ENCODE measurements around the gene CTNNBL1.

Gene CTNNBL1

DNA sequence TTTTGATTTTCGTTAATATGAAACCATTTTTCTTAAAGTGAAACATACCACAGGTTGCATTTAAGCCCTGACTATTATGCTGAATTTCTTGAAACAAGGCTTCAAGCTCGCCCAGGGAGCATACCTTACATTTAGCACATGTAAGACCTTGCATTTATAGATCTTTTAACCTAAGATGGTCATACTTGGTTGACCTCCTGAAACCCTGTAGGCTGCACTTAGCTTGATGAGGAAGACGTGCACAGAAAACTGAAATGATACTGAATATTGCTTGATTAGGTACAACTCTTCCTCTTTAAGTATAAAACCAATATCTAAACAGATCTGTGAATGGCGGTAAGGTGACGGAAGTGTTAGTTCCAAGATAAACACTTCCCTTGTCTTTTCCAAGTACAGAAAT lies 82.2 kb downstream of the CTNNBL1 start:
- no peak for DNase-seq (ENCODE audit: low read depth in 2 of 2)

DNA sequence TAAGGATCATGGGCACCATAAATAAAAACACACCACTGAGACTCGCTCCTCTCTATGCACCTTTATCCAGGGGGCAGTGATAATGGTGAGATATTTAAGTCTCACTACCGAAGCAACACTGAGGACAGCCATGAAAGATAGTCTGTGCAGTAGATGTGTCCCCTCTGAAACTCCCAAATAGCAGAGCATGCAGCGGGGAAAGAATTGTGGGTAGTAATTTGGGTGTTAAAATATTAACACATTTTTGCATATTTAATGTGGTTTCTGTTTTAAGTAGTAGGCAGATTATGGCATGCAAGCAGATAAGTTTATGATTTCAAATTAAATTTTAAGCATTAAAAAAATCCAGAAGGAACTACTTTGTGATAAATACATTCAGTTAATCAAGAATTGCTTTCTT lies 82.7 kb downstream of the CTNNBL1 start:
- DNase-seq (ENCODE audit: low read depth in 2 of 2), result no peak

DNA sequence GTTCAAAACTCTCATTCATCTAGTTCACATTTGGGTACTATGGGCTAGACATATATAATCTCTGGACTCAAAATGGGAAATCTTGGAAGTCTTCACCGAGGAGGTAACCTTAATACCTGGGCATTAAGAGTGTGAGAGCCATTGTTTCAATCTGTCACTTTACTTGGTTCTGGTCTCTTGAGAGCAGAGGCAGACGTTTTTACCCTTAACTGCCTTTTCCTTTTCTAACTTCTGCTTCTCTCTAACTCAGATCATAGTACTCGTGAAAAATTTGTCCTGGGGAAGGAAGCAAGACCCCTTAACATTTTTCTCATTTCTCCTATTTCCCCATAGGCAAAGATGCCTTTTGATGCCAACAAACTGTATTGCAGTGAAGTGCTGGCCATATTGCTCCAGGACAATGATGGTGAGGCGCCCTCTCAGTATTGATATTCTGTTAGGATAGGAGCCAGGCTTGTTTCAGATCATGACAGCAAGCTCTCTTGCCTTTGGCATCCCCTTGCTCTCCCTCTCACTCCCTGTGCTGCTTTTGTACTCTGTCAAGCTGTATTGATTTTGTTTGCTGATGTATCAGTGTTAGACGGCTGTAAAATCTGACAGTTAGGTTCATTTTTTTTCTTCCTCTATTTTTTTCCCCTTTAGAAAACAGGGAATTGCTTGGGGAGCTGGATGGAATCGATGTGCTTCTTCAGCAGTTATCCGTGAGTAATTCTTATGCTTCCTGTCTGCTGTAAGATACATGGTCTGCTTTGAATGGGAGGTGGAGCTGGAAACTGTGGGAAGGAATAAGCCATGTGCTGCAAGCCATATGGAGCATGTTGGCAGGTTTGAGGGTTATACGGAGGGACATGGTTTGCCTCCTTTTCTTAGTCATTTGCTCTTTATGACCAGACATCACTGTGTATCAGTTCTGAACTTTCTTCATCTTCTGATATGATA lies 83.5 kb downstream of the CTNNBL1 start:
- no peak for DNase-seq (ENCODE audit: low read depth in 2 of 2)

DNA sequence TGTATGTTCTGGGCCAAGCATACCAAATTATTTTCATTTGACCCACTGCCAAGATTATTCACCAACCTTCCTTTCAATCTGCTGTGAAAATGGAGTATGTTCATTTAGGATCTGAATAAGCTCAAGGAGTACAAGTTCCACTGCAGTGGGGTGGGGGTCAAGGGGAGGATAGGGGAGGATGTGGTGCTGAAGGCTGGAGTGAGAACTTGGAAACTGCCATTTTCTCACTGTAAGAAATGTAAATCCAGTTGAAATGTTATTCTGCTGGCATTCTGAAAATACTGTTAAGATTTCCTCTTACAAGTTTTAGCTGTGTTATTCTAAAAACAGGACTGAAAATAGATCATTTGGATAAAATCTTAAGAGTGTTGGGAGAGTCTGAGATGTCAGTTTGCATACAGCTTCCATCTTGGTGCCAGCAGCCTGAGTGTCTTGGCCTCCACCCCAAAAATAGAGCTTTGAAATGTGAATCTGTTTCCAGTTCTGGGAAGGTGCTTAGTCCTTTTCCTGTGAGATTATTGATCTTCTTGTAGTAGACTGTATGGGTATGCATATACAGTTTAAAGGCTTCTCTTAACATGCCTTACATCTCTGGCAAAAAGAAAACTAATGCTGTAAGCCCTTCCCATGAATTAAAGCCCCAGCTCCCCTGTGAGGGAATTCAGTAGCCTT lies 84.3 kb downstream of the CTNNBL1 start:
- DNase-seq (ENCODE audit: low read depth in 2 of 2), result no peak

DNA sequence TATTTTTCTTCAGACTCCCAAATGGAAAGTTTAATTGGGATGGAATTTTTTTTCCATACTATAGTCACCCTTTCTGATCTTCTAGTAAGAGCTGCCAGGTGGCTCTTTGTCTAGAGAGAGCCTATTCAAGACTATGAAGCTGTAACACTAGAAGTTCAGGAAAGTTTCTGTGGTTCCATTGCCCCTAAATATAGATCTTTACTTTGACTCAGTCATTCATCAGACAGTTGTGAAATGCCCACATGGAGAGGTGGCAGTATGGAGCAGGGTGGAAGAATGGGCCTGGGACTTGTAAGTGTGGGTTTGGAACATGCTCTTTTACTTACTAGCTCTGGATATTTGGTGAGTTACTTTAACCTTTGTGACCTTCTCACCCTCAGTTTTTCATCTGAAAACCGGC lies 87.8 kb downstream of the CTNNBL1 start:
- no peak for DNase-seq (ENCODE audit: low read depth in 2 of 2)

DNA sequence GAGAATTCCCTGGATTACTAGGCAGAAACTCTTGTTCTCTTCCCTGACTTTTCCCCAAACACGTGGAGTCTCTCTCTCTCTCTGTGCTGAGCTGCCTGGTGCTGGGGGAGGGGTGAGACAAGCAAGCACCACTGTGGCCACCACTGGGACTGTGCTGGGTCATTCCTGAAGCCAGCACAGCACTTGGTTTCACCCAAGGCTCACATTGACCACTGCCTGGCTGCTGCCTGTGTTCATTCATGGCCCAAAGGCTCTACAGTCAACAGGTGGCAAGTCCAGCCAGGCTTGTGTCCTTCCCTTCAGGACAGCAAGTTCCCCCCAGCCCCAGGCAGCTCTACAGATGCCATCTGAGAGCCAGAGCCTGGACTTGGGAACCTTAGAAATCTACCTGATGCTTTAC lies 92.2 kb downstream of the CTNNBL1 start:
- no peak for DNase-seq (ENCODE audit: low read depth in 2 of 2)

DNA sequence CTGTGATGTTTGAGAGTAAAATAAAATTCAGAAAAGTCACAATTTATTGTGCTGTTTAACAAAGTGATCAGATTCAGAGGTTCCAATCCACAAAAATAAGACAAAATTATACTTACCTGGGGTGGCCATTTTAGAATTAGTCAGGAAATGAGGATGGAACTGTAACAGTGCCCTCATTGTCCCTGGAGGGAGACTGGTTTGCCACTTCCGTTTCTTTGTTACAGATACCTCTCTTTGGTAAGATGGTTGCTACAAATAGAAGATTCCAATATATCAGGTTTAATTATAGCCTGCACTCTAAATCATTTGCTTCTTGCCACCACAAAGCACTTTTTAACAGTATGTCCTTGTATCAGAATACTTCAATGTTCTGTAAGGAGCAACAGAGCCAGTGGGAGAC lies 95.6 kb downstream of the CTNNBL1 start:
- no peak for DNase-seq (ENCODE audit: low read depth in 2 of 2)

DNA sequence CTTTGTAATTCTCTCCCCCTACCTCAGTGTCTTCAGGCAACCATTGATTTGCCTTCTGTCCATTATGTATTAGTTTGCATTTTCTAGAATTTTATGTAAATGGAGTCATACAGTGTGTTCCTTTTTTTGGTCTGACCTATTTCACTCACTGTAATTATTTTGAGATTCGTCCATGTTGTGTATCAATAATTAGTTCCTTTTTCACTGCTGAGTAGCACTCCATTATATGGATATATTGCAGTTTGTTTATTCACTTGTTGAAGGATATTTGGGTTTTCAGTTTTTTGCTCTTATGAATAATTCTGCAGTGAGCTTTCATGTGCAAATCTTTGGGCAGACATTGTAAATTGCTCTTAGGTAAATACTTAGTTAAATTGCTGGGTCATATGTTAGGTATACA lies 97.1 kb downstream of the CTNNBL1 start:
- no peak for DNase-seq (ENCODE audit: low read depth in 2 of 2)

DNA sequence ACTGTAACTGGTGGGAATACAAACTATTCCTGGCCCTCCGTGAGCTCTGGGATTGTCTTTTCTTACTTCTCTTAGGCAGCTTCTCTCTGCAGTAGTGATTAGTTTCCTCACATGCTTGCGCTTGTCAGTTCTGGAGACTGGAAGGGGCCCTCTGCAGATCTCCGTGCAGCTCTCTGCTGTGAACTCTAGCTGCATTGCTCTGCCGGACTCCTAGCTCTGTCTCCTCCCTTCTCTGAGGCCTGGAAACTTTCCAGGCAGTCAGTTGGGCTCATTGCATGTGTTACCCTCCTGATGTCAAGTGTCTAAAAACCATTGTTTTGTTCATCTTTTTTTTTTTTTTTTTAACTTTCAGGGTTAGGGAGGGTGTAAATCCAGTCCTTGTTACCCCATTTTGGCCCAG lies 102.3 kb downstream of the CTNNBL1 start:
- DNase-seq (ENCODE audit: low read depth in 2 of 2), result no peak

DNA sequence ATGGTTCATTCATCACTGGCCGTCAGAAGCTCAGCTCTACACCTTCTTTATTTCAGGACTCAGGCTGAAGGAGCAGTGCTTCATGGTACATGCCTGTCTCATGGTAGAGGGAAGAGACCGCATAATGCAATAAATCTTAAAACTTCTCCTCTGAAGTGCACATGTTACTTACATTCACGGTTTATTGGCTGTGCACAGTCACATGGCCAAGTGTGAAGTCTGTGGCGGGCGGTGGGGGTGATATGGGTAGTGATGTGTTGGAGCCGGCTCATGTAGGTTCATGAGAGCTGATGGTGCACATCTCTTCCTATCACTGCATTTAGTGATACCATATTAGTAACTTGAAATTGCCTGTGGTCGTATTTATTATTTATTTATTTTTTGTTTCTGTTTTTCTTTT lies 102.9 kb downstream of the CTNNBL1 start:
- no peak for DNase-seq (ENCODE audit: low read depth in 2 of 2)

DNA sequence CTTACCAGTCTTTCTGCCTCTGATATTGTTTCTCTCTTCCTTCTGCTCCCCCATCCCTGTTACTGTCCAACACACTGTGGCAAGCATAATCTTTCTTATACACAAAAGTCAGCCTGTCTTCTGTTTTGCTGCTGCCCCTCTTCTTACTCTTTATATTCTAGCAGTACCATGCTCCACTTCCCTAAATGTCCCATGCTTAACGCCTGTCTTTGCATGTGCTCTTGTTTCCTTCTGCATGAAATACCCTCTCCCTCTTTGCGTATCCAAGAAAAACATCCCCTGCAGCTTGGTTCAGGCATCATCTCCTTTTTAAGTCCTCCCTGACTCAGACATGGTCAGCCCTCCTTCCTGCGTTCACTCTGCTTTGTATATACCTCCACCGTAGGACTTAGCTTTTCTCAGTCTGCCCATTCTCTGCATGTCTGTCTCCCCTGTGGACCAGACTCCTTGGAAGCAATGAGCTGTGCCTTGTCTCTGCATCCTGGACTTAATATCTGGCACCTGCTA lies 103.9 kb downstream of the CTNNBL1 start:
- DNase-seq (ENCODE audit: low read depth in 2 of 2), result no peak

DNA sequence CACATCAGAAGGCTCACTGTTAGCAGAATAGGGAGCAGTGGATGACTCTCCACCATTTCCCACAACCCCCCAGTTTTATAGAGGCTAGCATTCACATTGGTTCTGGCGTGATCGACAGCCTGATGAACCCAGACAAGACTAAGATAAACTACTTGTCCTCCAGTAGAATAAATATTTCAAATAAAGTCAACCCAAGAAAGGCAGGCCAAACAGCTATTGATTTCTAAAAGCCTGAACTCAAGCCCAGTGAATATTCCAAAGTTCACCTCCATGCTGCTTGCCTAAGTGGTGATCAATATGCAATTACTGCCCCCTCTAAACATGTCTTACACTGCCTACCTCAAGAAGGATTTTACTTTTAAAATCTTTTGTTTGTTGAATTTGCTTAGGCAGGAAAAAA lies 104.5 kb downstream of the CTNNBL1 start:
- no peak for DNase-seq (ENCODE audit: low read depth in 2 of 2)

DNA sequence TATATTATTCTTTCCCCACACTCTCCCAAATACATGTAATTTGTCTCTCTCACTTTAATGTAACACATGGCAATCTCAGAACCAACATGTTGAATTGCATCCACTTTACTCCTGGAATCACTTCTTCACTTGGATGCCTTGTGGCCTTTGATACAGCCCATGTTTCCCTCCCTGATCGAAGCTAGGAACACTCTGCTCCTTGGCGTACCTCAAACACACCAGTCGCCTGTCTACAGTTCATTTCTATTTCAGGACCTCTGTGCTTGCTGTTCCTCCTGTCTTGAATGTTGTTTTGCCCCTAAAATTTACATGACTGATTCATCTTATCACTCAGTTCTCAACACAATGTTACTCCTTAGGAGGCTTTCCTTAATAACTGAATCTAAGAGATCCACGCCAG lies 106.8 kb downstream of the CTNNBL1 start:
- no peak for DNase-seq (ENCODE audit: low read depth in 2 of 2)

DNA sequence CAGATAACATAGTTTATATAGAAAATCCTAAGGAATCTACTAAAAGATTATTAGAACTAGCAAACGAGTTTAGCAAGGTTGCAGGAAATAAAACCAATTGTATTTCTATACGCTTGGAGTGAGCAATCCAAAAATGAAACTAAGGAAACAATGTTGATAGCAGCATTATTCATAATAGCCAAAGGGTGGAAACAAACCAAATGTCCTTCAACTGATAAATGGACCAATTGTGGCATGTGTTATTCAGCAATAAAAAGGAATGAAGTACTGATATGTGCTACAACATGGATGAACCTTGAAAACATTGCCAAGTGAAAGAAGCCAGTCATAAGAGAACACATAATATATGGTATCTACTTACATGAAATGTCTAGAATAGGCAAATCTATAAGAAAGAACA lies 108.1 kb downstream of the CTNNBL1 start:
- DNase-seq (ENCODE audit: low read depth in 2 of 2), result no peak

DNA sequence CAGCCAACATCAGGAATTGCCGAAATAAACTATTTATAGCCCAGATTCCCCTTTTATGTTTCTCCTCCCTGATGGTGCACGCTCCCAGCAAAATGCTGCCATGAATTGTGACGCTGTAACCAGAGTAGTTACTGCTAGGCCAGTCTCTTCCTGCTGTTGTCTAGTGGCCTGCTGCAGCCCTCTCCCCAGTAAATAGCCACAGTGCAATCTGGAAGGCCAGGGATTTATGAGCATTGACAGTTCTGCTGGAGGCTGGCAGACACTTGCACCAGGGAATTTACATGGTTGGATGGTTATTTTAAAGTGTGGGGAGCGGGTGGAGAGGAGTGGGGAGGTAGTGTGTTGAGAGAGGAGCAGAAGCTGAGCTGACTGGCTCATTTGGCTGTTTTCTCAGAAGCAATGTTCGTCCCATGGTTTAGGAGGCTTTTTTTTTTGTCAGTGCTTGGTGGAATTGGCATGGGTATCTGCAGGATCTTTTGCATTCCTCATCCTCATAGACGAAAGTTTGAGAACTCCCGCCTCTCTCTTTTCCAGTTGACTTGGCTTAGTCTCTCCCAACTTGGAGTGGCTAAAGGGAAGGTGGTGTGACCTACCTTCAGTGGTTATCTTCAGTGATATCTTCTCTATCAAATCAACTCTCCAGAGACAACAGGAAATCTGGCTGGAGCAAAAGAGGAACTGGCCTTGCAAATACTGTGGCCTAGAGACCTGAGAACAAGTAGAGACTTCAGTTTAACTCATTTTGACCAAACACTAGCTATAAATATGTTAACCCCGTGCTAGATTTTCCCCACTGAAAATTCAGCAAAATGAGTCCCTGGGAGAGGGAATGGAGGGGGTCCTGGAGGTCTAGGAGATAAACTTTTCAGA lies 109.8 kb downstream of the CTNNBL1 start:
- no peak for DNase-seq (ENCODE audit: low read depth in 2 of 2)

DNA sequence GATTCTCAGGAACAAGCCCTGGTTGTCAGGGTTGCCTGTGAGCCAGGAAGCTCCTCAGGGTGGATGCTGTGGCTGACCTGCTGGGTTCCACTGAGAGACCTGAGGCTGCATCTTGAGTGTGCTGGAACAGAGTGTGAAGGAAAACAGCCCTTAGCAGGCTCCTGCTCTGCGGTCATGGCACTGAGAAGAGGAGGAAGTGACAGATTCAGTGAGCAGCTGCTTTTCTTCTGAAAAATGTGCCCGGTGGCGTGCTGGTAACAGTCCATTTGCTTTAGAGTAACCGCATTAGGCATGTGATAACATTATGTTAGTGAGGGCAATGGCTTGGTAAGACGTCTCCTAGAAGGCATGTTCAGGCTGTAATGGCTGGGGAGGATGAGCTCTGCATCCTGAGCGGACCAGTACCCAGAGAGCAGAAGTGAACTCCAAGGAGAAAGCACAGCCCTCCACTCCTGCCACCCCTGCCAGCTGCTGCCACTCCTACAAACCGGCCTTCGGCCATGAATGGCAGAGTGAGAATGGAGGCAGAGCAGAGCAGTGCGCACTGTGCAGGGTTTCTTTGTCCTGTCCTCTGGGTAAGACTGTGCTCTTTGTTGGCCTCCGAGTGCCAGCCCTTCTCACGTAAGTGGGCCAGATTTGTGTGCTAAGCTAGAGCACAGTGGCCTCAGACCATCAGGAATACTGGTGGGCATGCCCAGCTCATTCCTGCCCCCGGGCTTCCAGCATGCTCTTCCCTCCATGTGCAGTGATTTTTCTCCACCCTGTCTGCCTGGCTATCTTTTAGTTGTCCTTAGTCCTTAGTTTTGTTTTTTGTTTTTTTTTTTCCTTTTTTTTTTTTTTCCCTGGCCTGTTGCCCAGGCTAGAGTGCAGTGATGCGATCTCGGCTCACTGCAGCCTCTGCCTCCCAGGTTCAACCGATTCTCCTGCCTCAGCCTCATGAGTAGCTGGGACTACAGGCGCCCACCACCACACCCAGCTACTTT lies 111.0 kb downstream of the CTNNBL1 start:
- peak in 1 of 2 donors; percentile 2 for DNase-seq (ENCODE audit: low read depth in 2 of 2)

DNA sequence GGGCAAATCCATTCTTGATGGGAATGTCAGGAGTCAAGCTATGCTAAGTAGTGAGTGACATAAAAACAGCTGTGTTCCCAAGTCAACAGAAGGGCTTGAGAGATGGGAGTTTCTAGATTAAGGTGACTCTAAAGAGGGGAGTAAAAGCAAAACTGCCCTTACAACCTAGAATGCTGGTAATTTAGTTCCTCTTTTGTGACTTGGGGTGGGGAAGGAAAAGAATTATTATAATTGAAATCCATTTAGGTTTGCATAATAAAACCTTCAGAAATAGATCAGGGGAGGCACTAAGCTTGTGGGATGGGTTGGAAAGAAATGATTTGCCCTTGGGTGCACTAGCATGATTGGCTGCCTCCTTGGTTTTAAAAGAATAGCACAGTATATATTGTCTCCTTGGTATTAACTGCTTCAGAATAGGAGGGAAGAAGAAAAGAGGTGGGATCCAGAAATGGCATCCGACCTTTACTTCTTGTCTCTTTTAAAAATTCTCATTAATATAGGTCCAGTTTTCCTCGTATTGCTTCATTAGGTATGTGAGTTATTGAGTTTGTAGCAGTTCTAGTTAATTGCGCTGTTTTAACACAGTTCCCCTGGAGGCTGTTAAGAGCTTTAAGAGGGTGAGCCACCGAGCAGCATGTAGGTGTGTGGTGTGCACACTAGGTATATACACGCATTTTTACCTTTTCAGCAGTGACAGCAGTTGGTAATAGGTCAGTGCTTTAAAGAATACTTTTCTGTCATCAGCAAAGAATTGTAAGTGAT lies 113.8 kb downstream of the CTNNBL1 start:
- no peak for DNase-seq (ENCODE audit: low read depth in 2 of 2)

DNA sequence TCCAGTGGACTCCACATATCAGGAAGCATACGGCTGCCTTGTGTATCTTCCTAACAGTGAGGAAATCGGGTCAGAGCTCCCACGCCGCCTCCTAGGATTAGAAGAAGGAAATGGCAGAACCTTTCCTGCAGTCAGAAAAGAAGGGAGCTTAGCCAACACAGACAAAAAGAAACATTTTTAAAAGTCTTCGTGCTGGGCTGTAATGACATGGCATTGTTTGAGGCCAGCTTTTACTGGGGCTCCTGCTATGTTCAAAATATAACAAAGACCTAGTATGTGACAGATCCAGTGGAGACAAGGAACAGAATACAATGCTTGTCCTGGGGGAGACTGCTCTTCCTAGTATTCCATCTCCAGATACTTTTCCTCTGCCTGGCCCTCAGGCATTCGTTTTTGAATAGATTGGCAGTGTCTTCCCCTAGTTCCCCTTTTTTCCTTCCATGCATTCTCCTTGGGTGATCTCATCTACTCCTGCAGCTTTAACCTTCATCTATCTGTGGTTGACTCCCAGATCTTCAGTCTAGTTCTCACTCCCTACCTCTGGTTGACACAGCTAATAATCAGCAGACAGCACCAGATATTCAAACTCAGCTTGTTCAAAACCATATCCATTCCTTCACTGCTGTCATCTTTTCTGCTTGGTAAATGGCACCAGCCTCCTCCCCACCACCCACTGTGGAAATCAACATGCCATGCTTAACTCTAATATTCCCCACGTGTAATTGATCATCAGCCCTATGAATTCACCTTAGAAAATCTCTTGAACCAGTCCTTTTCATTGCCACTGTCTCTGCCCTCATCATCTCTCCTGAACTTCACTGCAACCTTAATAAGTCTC lies 114.6 kb downstream of the CTNNBL1 start:
- DNase-seq (ENCODE audit: low read depth in 2 of 2), result no peak

DNA sequence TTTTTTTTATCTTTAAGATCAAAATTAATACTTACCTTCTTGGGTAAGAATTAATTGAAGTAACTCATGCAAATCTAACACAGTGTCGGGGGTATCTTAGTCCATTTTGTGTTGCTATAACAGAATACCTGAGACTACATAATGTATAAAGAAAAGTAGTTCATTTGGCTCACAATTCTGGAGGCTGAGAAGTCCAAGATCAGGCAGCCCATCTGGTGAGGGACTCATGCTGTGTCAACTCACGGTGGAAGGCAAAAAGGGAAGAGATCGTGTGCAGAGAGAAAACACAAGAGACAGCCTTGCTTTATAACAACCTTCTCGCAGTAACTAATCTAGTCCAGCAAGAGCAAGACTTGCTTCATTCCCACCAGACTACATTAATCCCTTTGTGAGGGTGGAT lies 116.2 kb downstream of the CTNNBL1 start:
- DNase-seq (ENCODE audit: low read depth in 2 of 2), result no peak
